ENCODE measurements around the gene NT5DC1.

GRCh38 chr6:116115781-116116180 is 15.1 kb downstream of the NT5DC1 start:
- TF ChIP-seq CTCF (conservative IDR thresholded peaks at IDR 0.05; ENCODE audit: low read length) (peak; percentile 70), EZH2phosphoT487 (IDR thresholded peaks at IDR 0.05; ENCODE audit: borderline replicate concordance, low read depth, low read length) (no peak)
